Brain microvascular endothelial cell (primary cell): Measurements from ENCODE around the gene ABCG4.

Source experiments
- DNase-seq: peaks from one replicate; pipeline ENCODE4 v3.0.0-alpha.2; 2020
- H3K27ac ChIP-seq: fragments of 250-450 bp; sonication (Bioruptor Pico); 2 replicates; pipeline ENCODE4 v1.5.1; 2020; ENCODE audit warnings: mild to moderate bottlenecking, moderate library complexity
- H3K27me3 ChIP-seq: fragments of 250-450 bp; sonication (Bioruptor Pico); replicated peaks from 2 replicates; pipeline ENCODE4 v1.5.1; 2020; ENCODE audit warnings: mild to moderate bottlenecking
- H3K36me3 ChIP-seq: fragments of 250-450 bp; sonication (Bioruptor Pico); replicated peaks from 2 replicates; pipeline ENCODE4 v1.5.1; 2020; ENCODE audit warnings: mild to moderate bottlenecking
- H3K4me3 ChIP-seq: 2 replicates; pipeline ENCODE4 v1.5.1; 2011; ENCODE audit warnings: low read depth, mild to moderate bottlenecking, control low read depth, low read length, moderate library complexity
- in situ Hi-C: cut with HindIII; loops from 2 replicates; pipeline ENCODE4 v1.10.0; 2017; ENCODE audit warnings: low sequenced_read_pairs, low pct_ligation_motif_present
- TF ChIP-seq, protein P1 (sequence below): IDR thresholded peaks from 2 replicates; pipeline ENCODE4 v1.5.1; 2011; ENCODE audit warnings: low read depth, mild to moderate bottlenecking, moderate library complexity, low read length, control low read depth, inconsistent platforms; ENCODE audit errors: missing control alignments

Gene ABCG4

DNA sequence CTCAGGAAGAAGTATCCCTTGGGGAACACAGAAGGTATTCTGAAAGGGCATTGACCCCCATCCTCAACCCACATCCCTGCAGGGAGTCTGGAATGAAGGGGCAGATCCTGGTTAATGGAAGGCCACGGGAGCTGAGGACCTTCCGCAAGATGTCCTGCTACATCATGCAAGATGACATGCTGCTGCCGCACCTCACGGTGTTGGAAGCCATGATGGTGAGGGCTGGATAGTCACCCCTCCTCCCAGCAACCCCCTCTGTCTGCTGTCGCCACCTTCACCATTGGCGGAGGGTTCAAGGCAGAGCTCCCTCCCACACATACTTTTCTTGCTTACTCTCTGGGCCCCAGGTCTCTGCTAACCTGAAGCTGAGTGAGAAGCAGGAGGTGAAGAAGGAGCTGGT lies 5.3 kb downstream of the ABCG4 start:
- DNase-seq = no peak
- no peaks in the 10 kb centered on the region for H3K36me3 ChIP-seq
- TF ChIP-seq, protein P1, sequence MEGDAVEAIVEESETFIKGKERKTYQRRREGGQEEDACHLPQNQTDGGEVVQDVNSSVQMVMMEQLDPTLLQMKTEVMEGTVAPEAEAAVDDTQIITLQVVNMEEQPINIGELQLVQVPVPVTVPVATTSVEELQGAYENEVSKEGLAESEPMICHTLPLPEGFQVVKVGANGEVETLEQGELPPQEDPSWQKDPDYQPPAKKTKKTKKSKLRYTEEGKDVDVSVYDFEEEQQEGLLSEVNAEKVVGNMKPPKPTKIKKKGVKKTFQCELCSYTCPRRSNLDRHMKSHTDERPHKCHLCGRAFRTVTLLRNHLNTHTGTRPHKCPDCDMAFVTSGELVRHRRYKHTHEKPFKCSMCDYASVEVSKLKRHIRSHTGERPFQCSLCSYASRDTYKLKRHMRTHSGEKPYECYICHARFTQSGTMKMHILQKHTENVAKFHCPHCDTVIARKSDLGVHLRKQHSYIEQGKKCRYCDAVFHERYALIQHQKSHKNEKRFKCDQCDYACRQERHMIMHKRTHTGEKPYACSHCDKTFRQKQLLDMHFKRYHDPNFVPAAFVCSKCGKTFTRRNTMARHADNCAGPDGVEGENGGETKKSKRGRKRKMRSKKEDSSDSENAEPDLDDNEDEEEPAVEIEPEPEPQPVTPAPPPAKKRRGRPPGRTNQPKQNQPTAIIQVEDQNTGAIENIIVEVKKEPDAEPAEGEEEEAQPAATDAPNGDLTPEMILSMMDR = no peak
- no peak overlapping the region for H3K27ac ChIP-seq
- H3K4me3 ChIP-seq = no peak overlapping the region
- H3K27me3 ChIP-seq = peaks cover 4% of the 10 kb centered on the region
- in situ Hi-C loops = no loop called here

DNA sequence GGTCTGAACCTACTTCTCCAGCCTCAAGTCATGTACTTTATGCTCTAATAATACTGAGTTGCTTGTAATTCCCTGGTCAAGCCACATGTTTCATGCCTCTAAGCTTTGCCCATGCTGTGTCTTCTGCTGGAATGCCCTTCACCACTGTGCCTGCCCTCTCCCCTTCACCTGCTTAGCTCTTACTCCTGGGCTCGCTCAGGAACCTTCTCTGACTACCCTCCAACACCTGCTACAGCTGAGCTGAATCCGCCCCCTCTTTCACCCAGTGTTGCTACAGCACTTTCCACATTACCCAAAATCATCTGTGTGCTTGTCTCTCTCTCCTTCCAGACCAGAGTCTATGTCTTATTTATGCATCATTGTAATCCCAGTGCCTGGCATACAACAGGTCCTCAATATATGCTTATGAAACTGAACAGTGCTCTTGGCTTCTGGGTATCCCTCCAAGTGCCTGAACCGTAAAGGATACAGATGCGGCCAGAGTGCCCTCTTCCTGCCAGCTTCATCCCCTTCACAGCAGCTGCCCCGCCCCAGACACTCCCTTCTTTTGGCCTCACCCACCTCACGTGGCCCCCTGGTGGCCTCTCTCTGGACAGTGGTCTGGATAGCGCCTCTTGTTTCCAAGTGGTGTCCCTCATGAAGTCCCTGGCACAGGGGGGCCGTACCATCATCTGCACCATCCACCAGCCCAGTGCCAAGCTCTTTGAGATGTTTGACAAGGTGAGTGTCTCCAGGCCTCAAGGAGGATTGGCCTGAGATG lies 7.1 kb downstream of the ABCG4 start:
- in situ Hi-C loops = no loop called here
- no peaks in the 10 kb centered on the region for H3K36me3 ChIP-seq
- no peak overlapping the region for H3K27ac ChIP-seq
- no peaks in the 10 kb centered on the region for H3K27me3 ChIP-seq
- TF ChIP-seq, protein P1 = peak; percentile 51
- H3K4me3 ChIP-seq = no peak overlapping the region
- DNase-seq = no peak

DNA sequence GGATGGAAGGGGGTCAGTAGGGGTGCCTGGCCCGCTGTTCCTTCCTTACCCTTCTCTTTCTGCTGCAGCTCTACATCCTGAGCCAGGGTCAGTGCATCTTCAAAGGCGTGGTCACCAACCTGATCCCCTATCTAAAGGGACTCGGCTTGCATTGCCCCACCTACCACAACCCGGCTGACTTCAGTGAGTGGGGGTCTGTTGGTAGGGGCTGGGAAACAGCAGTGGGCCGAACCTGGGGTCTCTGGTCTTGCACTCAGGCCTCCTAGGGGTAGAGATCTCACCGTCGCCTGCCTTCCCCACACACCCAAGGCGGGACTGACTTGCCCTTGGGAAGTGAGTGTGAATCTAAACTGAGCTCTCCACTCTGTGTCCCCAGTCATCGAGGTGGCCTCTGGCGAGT lies 7.6 kb downstream of the ABCG4 start:
- TF ChIP-seq, protein P1 = no peak
- no peak for DNase-seq
- in situ Hi-C loops = no loop called here
- H3K27me3 ChIP-seq = no peaks in the 10 kb centered on the region
- no peak overlapping the region for H3K4me3 ChIP-seq
- no peak overlapping the region for H3K27ac ChIP-seq
- no peaks in the 10 kb centered on the region for H3K36me3 ChIP-seq

DNA sequence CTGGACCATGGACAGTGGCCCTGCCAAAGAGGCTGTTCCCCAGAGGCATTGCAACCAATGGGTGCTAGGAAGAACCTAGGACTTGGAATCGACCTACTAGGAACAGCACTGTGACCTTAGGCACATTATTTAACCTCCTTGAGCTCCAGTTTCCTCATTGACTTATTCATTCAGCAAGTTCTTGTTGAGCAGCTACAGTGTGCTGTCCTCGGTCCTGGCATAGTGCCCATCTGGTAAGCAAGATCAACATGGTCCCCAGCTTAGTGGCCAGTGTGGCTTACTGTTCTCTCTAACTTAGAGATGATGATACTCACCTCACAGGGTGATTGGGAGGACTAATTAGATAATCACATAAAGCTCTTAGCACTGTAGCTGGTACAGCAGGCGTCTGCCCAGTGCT lies 8.2 kb downstream of the ABCG4 start:
- DNase-seq = no peak

DNA sequence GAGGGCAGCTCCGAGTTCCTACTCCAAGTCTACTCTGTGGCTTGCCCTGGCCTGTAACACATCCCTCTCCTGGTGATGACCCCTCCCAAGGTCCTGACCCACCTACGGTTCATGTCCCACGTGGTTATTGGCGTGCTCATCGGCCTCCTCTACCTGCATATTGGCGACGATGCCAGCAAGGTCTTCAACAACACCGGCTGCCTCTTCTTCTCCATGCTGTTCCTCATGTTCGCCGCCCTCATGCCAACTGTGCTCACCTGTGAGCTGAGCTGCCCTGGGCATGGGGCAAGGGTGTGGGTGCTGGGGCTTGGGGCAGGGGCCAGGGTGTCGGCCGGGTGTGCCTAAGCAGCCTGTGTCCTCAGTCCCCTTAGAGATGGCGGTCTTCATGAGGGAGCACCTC lies 9.6 kb downstream of the ABCG4 start:
- H3K27ac ChIP-seq = no peak overlapping the region
- no peak overlapping the region for H3K4me3 ChIP-seq
- no peaks in the 10 kb centered on the region for H3K36me3 ChIP-seq
- no peak for DNase-seq
- H3K27me3 ChIP-seq = no peaks in the 10 kb centered on the region
- in situ Hi-C loops = no loop called here
- TF ChIP-seq, protein P1 = no peak

More for the DNA sequence above, 8.2 kb downstream of the ABCG4 start:
- Histone ChIP-seq H3K27me3 (no peaks in the 10 kb centered on the region), H3K4me3 (no peak overlapping the region), H3K36me3 (no peaks in the 10 kb centered on the region), H3K27ac (no peak overlapping the region)
- in situ Hi-C loops = no loop called here
- TF ChIP-seq, protein P1 = no peak

DNA sequence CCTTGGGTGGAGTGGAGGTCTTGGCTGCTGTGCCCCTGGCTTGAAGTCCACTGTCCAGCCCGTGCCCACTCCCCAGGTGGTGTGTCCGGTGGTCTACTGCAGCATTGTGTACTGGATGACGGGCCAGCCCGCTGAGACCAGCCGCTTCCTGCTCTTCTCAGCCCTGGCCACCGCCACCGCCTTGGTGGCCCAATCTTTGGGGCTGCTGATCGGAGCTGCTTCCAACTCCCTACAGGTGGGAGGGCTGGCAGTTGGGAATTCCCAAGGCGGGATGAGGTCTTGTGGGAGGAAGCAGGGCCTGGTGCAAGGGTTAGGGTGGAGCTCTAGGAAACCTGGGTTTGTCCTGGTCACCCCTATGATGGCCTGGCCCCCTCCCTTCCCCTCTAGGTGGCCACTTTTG lies 11.3 kb downstream of the ABCG4 start:
- in situ Hi-C loops = no loop called here
- TF ChIP-seq, protein P1 = no peak
- H3K4me3 ChIP-seq = no peak overlapping the region

More for the DNA sequence above, 11.3 kb downstream of the ABCG4 start:
- Histone ChIP-seq H3K36me3 (no peaks in the 10 kb centered on the region), H3K27me3 (no peaks in the 10 kb centered on the region), H3K27ac (no peak overlapping the region)
- DNase-seq = no peak
